Measurements from ENCODE around the gene LRRC4C.

Gene LRRC4C

DNA sequence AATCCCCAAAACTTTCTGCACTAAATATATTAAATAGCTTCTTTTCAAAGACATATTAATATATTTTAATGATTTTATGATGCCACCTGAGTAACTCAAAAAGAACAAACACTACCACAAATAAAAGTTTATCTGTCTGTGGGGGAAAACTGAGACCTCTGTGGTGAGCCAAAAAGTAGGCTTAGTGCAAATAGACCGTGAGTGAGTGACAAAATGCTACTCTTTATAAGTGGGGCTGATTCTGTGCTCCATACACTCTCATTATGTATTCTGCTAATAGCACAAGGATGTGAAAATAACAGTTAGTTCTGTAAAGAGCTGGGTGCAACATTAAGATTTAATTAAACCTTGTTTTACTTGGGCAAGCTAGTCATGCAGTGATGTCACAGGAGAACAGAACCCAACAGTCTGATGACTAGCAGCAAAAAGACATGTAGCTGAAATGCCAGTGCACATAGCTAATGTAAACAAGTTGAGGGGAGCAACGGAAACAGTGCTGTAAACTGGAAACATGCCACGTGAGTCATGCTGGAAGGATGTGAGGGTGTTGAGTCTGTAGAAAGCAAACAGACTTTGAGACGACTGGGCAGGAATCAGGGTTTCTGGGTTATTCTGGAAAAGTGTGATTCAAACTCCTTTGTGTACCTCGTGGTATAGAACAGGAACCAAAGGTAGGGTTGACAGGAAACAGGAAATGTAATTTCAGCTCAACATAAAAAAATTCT is 1130.4 kb downstream of the LRRC4C start:
- DNase-seq: no peak

GRCh38 chr11:40323241-40323640 is 1136.2 kb downstream of the LRRC4C start:
- no peak for DNase-seq

DNA sequence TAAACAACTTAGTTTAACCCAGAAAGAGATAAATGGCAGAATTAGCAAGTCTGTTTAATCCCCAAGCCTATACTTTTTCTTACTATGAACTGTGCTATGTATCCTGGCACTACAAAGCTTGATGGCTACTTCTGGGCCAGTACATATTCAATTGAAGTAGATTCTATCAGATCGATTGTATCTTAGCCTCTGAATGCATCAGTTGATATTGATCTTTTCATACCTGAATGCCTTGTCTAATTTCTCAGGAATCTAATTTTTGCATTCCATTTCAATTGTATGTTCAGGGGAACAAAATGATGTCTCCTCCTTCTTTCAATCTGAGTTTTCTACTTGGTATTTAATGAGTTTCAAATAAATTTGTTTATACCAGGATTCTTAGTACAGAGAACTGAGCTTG is 1137.9 kb downstream of the LRRC4C start:
- no peak for DNase-seq

GRCh38 chr11:40316171-40316570 is 1143.3 kb downstream of the LRRC4C start:
- no peak for DNase-seq

- no peak for DNase-seq
These were observed 1144.3 kb downstream of the LRRC4C start for GRCh38 chr11:40315122-40315521.

- no peak for DNase-seq
These were observed 1145.1 kb downstream of the LRRC4C start for GRCh38 chr11:40314327-40314726.

DNA sequence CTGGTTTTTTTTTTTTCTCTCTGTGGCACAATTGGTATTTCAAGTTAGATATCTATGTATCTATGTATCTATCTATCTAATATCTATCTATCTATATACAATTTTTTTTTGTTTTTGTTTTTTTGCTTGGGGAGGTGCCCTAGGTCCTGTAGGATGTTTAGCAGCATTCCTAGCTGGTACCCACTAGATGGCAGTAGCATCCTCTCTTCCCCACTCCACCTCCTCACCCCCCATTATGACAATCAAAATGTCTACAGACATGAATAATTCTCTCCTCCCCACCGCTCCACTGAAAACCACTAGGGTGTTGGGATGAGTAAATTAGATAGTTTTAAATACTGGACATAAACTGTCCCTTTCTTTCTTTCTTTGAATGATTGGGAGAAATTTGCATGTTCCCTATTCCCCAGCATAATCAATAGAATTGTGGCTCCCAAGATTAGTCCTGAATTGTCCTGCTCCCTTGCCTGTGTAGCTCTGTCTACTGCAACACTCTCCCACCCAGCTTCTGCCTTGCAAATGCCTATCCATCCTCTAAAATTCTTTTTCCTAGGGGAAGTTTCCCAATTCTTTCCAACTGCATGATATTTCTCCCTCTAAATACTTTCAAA is 1152.4 kb downstream of the LRRC4C start:
- DNase-seq: no peak

DNA sequence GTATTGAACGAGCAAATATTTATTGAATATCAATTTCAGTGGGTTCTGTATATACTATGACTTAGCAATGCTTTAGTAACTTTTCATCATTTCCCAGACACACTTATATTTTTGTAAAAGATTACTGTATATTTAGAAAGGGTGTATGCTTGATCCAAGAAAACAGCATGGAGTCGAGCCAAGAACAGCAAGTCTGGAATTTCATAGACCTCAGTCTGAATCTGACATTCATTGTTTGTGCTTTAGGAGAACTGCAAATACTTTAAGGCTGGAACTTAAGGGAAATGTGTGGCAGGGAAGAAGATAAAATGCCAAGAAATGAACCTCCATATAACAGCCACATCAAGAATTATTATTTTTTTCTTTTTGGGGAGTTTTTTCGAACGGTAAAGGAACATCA is 1156.8 kb downstream of the LRRC4C start:
- no peak for DNase-seq

- no peak for DNase-seq
These were observed 1164.0 kb downstream of the LRRC4C start for GRCh38 chr11:40295466-40295865.

GRCh38 chr11:40294741-40295140 is 1164.7 kb downstream of the LRRC4C start:
- DNase-seq: no peak

- DNase-seq: no peak
These were observed 1165.1 kb downstream of the LRRC4C start for GRCh38 chr11:40294349-40294735.

DNA sequence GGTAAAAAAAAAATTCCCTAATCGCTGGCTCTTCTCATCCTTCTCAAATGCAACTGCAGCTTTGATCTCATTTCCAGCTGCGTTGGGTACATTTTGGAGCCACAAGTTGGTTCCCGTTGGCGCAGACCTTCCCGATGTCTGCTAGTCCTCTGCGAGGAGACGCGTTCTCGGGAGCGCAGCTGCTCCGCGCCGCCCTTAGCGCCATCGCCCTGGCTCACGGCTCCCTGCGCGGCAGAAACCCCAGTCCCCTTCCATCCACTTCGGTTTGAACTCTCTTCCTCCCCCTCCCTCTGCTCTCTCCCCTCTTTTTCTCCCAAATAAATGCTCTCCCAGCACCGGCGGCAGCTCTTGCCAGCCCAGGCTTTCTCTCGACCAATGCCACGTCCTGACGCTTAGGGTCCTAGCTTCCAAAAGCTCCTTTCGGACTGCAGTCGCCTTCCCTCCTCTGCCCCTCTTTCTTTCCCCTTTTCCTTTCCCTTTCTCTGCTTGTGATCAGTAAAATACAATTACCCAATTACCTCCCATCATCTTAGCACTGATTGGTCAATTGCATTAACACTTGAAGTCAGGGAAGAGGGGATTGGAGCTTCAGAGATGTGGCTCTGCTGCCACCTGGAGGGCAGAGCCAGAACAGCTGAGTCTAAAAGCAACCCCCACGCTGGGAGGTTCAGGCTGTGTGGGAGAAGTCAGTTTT is 1165.7 kb downstream of the LRRC4C start:
- no peak for DNase-seq

- no peak for DNase-seq
These were observed 1166.5 kb downstream of the LRRC4C start for GRCh38 chr11:40292721-40293508.

GRCh38 chr11:40291741-40292140 is 1167.7 kb downstream of the LRRC4C start:
- no peak for DNase-seq

DNA sequence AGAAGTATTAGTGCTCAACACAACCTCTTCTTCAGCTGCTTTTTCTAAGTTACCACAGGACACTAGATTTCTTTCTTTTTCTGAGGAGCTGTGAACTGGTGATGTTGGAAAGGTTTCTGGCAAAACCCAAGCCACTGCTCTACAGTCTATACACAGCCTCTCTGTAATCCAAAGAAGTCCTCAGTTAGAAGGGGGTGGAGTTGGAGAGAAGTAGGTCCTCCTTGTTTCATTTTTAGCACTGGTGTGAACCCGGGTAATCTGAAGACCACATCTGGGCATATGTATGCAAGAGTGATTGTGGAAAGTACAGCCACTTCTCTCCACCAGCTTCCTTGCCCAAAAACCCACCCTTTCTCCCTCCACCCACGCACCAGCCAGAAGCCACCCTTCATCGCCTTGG is 1168.1 kb downstream of the LRRC4C start:
- no peak for DNase-seq

GRCh38 chr11:40290171-40290631 is 1169.3 kb downstream of the LRRC4C start:
- no peak for DNase-seq

- DNase-seq: no peak
These were observed 1170.1 kb downstream of the LRRC4C start for GRCh38 chr11:40289370-40289769.

DNA sequence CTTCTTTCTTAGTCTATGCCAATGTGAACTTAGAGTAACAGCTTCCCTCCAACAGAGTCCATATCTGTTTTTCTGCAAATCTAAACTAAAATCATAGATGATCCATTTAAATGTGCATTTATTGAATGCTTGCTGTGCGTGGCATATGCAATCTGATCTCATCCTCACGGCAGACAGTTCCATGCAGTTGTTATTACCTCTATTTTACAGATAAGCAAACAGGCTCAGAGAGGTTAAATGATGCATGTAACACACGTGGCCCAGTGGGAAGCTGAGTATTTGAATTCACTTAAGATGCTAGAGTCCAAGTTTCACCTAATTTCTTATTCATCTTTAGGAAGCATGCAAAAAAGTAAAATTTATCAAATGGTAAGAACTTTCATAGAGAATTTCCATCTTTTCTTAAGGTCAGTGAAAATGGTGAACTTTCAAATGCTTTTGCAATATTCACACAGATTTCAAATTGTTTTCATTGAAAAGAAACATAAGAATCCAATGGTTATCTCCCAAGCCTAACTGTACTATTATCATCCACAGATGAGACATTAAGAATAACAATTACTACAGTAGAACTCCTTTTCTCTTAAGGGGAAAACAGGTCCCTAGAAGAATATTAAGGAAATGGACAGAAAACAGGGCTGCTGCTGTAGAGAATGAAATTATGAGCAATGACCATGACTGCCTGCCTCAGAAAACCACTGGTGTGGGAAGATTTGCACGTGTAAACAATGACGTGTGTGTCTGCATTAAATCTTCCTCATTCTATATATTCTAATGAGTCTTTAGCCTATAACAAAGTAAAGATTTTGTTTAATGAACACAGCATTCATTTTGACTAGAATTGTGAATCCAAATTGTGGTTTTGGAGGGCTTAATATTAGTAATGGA is 1171.3 kb downstream of the LRRC4C start:
- no peak for DNase-seq

GRCh38 chr11:40286137-40286536 is 1173.3 kb downstream of the LRRC4C start:
- DNase-seq: no peak

DNA sequence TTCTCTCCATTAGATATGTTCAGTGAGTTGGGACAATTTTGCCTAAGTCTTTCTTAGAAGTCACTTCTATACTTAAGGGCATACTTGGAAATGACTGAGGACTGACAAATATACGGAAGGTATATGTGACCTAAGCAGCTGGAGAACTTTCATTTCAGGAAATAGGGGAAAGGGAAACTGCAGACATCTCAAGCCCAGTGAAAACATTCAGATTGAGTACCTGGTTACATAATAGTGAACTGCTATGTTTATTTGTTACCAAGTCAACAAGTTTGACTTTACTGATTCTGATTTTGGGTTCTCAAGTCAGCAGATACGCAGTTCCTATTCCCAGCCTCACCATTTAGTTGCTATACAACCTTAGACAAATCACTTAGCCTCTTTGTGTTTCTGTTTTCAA is 1173.9 kb downstream of the LRRC4C start:
- DNase-seq: no peak

DNA sequence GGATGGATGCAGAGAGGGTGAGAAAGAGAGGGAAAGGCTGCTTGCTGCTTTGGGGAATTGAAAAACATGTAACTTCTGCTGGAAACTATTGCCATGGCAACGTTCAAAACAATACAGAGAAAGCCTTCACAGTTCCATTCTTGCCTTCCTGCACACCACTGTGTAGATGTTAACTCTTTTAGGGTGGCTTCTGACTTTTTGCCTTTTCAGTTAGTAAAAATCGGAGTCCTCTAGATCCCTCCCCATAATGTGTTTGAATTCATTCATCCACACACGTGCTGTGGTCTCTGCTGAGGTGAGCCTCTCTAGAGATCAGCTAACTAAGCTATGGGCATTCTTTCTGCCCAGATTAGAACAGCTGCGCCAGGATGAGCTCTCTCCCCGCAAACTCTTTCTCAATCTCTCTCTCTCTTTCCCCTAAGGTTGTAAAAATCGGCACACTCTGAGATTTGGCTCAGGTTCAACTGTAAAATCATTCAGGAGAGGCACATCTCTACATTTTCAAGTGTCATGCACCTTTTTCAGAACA is 1178.3 kb downstream of the LRRC4C start:
- no peak for DNase-seq
